GM18870 (cell line): ENCODE results near the gene ENTPD6.
A peak's percentile ranks its signal among the peaks of the same experiment; 100 is the strongest.

Source experiments
- ATAC-seq: cut with Tn5 transposase; IDR thresholded peaks from one replicate; pipeline ENCODE4 v1.9.1; 2021; ENCODE audit warnings: moderate library complexity; ENCODE audit not compliant: unreplicated experiment

ENTPD6 gene

DNA sequence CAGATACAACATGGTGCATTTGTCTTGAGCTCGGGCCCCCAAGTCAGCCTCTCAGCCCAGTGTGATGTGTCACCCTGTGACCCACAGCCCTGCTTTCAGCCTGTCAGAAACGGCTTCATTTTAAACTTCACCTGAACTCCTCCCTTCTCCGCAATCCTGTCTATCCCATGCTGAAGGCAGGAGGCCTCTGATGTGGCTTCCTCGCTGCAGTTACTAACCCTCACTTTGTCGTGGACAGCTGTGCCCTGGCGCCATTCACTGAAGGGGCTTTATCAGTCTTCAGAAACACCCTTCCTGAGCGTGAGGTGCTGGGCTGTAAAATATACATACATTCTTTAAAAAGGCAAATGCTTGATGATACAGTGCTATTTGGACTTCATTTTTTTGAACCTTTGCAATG lies 7.9 kb upstream of the ENTPD6 start:
- no peak for ATAC-seq

DNA sequence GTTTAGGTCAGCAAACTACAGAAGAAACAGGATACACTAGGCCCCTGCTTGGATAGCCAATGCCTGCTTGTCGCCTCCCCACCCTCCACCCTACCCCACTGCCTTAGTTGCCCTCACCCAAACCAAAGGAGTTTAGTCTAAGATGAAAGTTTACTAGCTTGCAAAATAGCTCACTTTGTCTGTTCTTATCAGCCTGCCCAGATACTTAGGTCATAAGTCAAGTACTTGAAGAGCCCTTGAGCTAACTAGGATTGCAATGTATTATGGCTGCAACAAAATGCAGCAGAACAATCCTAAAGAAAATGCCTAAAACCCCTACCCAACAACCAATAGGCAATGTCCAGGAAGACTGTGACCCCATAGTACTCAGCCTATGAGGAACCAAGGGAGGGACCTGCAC lies 7.3 kb upstream of the ENTPD6 start:
- ATAC-seq = no peak

DNA sequence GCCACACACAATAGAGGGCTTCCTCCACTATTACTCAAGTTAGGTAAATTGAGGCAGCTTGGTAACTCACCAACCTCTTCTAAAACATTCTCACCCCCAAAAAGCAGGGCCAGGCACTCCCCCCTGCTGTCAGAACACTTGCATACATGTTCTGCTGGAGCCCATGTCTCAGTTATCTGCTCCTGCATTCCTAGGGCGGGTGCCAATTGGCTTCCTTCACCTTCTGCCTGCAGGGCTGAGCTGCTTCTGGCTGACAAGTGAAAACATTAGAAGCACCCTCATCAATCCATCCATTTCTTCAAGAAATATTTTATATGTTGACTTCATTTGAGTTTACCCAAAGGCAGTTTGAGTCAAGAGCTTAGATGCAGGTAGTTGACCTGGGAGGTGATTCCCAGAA lies 4.5 kb upstream of the ENTPD6 start:
- ATAC-seq = no peak

DNA sequence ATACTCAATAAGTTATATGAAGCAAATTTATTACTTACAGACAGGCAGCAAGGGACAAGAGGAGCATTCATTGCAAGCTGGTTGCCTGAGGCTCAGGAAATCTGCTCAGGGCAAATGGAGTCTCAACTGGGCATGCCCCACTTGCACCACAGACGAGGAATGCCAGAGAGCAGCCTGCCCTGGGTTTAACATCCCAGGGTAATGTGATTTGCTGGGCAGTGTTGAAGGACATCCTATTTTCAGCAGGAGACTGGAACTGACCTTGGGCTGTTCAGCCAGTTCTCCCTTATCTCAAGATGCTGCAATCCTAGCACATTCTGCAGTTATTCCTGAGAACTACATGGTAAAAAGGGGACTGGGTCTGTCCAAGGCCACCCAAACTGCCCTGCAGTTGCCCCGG lies 3.8 kb upstream of the ENTPD6 start:
- no peak for ATAC-seq

DNA sequence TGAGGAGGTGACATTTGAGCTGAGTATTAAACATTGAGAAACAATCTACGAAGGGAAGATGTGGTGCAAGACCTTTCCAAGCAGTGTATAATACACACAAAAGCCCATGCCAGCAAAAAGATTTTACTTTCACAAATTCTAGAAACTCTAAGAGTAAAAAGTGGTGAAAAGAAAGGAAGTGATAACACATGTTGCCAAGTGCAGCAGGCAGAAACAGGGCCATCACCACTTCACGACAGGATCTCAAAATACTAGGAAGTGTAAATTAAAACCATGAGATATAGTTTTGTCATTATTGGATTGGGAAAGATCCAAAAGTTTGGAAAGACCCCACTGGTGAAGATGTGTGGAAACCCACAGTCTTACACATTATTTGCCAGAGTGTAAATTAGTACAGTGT lies 1.7 kb upstream of the ENTPD6 start:
- no peak for ATAC-seq

DNA sequence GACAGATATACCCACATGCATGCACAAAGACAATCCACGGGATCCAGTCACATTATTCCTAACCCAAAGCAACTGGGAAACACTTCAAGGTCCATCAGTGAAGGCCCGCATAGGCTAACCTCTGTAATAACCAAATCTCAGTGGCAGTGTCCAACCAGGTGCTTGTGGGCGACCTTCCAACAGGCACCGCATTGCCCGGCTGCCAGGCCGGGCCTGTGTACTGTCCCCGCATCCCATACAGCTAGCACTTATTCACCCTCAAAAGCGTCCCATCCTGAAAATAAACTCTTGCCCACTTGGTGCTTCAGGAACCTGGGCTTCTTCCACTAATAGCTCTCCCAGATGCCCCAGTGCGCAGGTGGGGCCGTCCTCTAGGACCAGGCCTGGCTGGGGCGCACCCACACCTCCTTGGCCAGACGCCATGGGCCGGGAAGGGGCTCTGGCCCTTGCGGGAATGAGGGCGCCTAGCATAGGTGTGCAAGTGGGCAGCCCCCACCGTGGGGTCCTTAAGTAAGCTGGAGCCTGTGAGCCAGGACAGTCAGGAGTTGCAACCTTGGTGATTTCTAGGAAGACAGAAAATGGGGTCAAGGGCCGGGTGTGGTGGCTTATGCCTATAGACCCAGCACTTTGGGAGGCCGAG lies 1.1 kb upstream of the ENTPD6 start:
- ATAC-seq = no peak

DNA sequence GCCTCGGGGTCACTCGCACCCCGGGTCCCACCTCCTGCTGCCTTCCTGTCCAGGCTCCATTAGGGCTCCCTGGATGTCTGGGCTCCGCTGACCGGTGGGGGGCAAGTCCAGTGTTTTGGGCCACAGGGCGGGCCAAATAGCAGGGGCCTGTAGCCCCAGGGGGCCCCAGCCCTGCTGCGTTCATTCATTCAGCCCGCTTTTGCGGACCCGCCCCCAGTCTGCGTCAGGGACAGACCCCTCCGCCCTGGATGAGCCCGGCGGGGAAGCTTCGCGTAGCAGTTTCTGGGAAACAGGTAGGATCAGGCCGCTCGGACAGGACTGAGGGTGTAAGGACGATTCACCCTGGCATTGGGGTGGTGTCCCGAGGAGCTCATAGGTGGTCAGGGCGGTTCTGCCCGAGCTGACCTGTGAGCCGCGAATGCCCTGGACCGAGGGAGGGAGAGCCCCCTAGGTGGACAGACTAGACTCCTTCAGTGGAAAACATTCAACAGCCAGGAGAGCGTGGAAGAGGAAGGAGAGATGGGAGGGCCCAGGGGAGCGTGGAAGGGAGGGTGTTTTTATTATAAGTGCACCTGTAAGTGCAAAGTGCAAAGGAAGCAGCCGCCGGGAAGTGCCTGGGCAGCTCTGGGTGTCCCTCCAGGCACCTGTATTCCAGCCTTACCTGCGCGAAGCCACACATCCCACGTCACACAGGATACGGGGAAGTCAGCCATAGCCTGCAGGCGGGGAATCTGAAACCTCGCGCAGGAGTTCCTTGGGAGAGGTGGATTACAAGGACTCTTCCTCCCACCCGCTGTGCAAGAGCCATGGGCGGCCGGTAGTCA lies 662 bp downstream of the ENTPD6 start:
- peak; percentile 10 for ATAC-seq

DNA sequence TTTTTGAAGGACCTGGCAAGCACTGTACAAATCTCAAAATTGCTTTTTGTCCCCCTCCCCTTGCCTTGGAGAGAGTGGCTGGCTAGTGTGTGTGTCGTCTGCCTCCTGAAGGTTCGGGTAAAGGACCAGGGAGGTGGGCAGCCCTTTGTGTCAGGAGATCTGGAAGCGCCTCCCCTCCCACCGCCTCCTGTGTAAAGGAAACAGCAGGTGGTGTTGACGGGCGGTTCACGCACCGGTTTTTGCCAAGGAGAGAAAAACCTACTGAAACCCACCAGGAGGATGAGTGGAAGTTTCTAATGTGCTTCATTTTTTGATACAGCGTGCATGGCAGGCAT lies 1.2 kb downstream of the ENTPD6 start:
- ATAC-seq = no peak

DNA sequence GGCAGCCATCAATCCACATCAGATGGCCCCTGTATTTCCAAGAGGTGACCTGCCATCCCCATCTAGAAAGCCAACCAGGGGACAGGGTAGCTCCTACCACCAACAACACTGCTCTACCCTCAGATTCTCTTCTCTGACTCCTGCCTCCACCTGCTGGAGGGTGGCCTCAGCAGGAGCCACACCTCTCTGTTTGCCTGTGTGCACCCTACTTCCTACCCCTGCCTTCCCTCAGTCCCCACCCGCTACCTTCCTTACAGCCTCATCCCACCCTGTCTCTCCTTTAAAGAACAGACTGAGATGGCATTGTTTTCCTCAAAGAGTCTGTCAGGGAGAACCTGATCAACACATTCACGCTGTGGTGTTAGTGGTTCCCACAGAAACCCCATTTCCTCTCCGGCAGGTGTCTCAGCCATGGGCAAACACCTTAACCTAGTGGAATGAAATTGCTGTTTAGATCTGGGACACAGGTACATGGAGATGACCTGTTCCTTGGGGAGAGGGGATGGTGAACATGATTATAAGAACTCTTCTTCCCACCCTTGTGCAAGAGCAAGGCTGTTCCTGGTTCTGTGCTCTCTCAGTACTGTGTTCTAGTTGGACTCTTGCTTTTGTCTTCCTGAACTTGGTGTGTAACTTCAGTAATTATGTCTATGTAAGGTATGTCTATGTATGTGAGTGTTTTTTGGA lies 1.8 kb downstream of the ENTPD6 start:
- no peak for ATAC-seq

DNA sequence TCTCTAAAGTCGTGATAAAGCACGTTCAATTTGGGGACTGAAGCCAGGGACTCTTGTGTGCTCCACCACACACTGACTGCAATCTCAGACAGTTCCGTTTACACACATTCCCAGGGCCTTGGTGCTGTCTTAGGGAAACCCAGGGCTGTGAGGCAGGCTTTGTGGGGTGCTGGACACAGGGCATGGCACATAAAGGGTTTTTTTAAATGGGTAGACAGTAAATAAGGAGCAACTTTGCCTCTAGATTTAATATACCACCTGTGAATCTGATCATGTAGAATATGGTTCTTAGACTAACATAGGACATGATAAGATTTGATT lies 2.3 kb downstream of the ENTPD6 start:
- ATAC-seq = no peak

DNA sequence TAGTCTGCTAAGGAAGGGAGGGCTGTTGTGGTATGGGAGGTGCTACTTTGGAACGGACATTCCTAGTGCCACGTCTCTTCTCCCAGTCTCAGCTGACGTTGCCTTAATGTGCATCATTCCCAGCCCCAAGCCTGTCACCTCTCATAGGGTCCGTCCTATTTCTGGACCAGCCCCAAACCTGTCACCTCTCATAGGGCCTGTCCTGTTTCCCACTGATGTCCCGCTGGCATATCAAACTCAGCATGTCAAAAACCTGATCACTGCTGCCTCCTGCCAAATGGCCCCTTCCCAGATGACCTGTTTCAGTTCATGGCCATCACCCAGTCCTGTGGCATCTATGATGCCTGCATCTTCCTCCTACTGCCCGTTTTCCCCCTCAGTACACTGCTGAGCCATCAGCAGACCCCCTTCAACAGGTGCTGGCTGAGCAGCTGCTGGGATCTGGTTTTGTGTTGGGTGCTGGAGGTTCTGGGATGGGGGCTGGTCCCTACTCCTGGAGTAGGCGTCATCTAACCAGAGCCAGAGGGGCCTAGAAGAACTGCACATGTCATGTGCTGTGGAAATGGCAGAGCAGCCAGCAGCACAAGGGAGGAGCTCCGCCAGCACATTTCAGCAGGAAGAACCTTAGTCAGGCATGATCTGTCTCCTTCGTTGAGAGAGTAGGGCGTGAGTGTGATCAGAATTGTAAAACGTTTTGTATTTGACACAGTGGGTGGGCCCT lies 3.3 kb downstream of the ENTPD6 start:
- ATAC-seq = no peak

DNA sequence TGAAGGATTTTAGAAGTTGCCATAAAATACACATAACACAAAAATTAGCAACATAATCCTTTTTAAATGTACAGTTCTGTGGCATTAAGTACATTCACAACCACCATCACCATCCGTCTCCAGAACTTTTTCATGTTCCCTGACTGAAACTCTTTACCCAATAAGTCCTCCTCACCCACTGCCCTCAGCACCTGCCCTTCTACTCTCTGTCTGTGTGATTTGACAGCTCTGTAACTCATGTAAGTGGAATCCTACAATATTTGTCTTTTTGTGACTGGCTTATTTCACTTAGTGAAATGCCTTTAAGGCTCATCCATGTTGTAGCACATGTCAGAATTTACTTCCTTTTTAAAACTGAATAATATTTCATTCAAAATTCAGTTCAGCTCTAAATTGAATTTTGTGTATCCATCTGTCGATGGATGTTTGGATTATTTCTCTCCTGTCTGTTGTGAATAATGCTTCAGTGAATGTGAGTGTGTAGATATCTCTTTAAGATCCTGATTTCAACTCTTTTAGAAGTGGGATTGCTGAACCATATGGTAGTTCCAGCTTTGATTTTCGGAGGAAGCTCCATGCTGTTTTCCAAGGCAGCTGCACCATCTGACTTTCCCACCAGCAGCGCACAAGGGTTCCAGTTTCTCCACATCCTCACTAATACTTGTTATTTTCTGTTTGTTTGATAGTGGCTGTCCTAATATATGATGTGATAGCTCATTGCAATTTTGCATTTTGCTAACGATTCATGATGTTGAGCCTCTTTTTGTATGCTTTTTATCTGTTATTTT lies 4.2 kb downstream of the ENTPD6 start:
- no peak for ATAC-seq

DNA sequence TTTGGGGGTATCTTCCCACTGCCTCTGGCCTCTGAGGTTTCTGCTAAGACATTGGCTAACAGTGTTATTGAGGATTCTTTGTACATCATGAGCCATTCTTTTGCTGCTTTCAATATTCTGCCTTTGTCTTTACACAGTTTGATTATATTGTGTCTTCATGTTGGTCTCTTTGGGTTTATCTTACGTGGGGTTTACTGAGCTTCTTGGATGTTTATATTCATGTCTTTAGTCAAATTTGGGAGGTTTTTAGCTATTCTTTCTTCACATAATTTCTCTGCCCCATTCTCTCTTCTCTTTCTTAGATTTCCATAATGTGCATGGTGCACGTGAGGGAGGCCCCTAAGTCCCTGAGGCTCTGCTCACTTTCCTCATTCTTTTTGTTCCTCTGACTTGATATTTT lies 7.6 kb downstream of the ENTPD6 start:
- no peak for ATAC-seq

DNA sequence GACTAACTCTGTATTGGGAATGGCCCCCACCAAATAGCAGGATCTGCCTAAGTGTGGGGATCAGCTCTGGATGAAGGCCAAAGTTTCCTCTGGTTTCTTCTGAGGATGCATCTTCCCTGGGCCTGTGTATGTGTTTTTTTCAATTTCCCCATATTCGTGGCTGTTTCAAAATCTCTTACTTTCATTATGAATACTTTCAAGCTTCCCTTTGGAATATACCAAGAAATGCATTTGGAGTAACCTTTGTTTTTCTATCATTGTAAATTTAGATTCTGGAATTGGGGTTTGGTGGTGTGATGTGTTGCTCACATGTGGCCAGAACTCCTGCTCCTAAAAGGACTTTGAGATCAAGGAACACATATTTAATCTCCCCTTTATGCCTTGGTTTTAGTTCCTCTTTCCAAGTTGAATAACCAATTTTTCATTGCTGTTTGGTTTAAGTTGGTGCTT lies 8.4 kb downstream of the ENTPD6 start:
- ATAC-seq = no peak

DNA sequence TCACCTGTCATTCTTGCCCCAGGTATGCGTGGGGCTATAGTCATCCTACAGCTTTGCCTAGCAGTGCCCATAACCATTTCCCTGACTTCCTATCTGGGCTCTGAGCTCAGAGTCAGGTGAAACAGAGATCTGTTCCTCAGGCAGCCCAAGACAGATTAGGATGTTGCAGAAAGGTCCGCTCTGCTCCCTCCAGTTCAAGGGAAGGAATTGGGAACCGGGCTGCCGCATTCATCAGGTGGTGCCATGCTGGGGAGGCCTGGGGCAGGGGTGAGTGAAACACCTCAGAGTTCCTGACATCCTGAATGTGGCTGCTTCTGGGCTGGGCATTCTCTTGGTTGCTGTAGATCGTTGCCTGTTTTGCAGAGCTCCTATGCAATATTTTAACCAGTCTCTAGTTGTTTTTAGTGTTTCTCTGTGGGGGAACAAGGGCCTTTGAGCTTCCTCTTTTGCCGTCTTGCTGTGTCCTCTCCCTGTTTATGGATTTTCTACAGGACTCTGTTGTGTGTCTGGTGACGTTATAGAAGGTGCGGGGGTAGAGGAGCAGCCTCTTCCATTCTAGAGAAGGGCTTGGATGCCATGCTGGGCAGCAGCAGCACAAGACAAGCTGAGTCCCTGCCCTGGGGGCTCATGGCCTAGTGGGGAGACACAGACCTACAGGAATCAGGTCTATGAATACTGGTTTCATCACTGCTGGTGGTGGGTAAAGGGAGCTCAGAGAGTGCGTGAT lies 9.2 kb downstream of the ENTPD6 start:
- ATAC-seq = no peak

DNA sequence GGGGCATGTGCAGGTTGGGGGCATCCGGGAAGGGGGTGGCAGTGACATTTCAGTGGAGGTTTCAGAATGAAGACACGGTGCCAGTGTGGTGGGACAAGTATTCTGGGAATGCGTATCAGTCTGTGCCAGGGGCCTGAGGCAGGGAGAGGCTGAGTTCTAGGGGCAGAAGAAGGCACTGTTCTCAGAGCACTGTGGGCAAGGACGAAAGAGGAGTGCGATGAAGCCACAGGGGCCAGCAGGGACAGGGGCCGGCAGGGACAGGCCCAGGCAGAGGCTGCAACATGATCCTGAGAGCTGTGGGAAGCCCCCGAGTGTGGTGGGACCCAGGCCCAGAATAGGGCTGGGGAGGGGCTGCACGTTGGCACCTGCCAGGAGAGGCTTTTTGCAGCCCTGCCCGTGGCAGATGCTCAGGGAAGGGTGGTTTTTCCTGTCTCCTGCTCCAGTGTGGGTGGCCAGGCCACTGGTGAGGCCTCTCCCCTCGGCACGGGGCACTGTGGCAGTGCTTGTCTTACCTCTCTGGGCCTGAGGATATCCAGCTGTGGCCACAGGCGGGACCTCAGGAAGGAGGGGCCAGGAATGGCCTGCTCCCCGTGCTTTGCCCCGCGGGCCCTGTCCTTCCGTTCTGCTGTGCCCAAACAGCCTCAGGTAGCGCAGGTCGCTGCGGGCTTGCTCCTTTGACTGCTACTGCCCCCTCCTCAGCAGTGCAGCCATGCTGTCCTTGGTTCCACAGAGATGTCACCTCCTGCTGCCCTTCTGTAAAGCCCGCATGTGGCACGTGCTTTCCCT lies 10.0 kb downstream of the ENTPD6 start:
- ATAC-seq = no peak

DNA sequence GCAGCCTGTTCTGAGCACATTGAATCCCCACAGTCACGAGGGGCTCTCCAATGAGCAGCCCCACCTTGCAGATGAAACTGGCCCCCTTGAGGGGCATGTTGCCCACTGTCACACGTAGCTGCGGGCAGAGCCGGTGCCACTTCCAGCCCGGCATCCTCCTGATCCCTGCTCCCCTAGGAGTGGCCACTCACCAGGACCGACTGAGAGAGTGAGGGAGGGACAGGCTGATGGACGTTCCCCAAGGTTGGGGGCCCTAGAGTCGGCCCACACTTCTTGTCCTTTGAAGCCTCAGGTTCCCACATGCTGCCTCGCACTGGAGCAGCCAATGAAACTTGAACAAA lies 10.5 kb downstream of the ENTPD6 start:
- ATAC-seq = no peak

DNA sequence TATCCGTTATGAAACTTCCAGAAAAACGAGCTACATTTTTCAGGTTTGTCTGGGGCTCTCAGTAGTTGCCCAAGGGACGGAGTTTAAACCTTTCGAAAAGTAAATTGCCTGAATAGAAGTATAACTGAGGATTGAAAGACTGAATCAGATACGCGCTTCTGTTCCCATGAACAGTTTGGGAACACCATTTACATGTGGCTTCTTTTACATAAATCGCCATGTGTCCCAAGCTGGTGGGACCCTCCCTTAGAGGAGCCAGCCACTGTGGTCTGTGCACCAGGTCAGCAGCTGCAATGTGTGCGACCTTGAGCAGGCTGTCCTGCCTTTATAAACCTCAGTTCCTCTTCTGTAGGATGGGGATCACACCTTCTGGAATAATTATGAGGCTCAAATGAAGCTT lies 11.0 kb downstream of the ENTPD6 start:
- no peak for ATAC-seq

DNA sequence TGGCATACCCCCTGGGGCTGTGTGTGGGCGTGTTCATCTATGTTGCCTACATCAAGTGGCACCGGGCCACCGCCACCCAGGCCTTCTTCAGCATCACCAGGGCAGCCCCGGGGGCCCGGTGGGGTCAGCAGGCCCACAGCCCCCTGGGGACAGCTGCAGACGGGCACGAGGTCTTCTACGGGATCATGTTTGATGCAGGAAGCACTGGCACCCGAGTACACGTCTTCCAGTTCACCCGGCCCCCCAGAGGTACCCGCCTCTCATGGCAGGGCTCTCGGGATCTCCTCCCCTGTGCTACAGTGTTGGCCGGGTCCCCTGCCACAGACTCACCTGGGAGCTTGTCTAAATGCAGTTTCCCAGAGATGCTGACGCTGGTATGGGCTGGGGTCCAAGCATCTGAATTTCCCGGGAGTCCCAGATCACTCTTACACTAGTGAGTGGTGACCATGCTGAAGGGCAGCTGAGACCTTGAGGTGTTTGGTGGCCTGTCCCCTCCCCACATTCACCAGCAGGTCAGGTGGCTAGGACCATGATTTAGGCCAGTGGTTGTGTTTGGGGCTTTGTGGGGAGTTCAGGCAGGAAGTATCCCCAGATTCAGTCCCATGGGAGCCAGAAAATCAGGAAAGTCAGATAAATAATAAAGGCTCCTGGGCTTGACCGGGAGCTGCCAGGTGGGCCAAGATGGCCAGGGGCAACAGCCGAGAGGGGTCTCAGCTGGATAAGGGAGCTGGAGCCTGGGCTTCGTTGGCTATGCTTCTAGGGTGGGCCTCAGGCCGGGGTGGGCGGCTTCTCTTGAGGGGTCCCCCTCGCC lies 11.8 kb downstream of the ENTPD6 start:
- ATAC-seq = no peak
